HL-60 (cell line): ENCODE measurements around the gene FBN1.

Source experiments
- DNase-seq, 2 experiments: peaks; one replicate each; pipeline ENCODE4 v3.0.0-alpha.2; 2010 to 2020; ENCODE audit warnings: low read depth in 1 of 2, low spot score in 1 of 2
- H3K27ac ChIP-seq: fragments of 250-450 bp; sonication (Bioruptor Pico); replicated peaks from 2 replicates; pipeline ENCODE4 v1.5.1; 2020; ENCODE audit warnings: mild to moderate bottlenecking, moderate library complexity
- H3K27me3 ChIP-seq: fragments of 250-450 bp; sonication (Bioruptor Pico); 2 replicates; pipeline ENCODE4 v1.5.1; 2021; ENCODE audit warnings: mild to moderate bottlenecking, moderate library complexity; ENCODE audit not compliant: insufficient read depth, poor library complexity, severe bottlenecking
- H3K4me3 ChIP-seq: replicated peaks from 2 replicates; pipeline ENCODE4 v1.5.1; 2011; ENCODE audit warnings: mild to moderate bottlenecking, control low read depth, low read length; ENCODE audit not compliant: insufficient read depth
- CTCF ChIP-seq: IDR thresholded peaks from one replicate; pipeline ENCODE4 v1.5.1; 2011; ENCODE audit warnings: low read length, control low read depth, inconsistent platforms; ENCODE audit not compliant: insufficient read depth
- GABPA ChIP-seq: IDR thresholded peaks from 2 replicates; pipeline ENCODE4 v1.6.1; 2012; ENCODE audit warnings: low read depth
- POLR2AphosphoS5 ChIP-seq: IDR thresholded peaks from 2 replicates; pipeline ENCODE4 v1.6.1; 2012; ENCODE audit warnings: low read depth
- REST ChIP-seq: IDR thresholded peaks from 2 replicates; pipeline ENCODE4 v1.6.1; 2012; ENCODE audit warnings: low read depth; ENCODE audit not compliant: insufficient replicate concordance
- SPI1 ChIP-seq: IDR thresholded peaks from 2 replicates; pipeline ENCODE4 v1.6.1; 2012; ENCODE audit warnings: low read depth, mild to moderate bottlenecking, borderline replicate concordance

FBN1 gene

GRCh38 chr15:48544778-48545177 is 100.7 kb downstream of the FBN1 start:
- no peaks in the 10 kb centered on the region for H3K27me3 ChIP-seq
- no peak for TF ChIP-seq CTCF
- DNase-seq = no peak
- no peak overlapping the region for H3K27ac ChIP-seq
- H3K4me3 ChIP-seq = no peak overlapping the region

- Histone ChIP-seq H3K27ac (no peak overlapping the region), H3K27me3 (no peaks in the 10 kb centered on the region), H3K4me3 (no peak overlapping the region)
- no peak for DNase-seq
- TF ChIP-seq GABPA (no peak), REST (no peak), CTCF (no peak), POLR2AphosphoS5 (no peak), SPI1 (no peak)
Observed at GRCh38 chr15:48541341-48542278, 103.9 kb downstream of the FBN1 start.

- H3K4me3 ChIP-seq = no peak overlapping the region
- TF ChIP-seq GABPA (no peak), POLR2AphosphoS5 (no peak), CTCF (no peak), REST (no peak), SPI1 (no peak)
- DNase-seq = no peak
- H3K27me3 ChIP-seq = no peaks in the 10 kb centered on the region
- H3K27ac ChIP-seq = no peak overlapping the region
Observed at GRCh38 chr15:48540756-48541155, 104.8 kb downstream of the FBN1 start.

- Histone ChIP-seq H3K27ac (no peak overlapping the region), H3K4me3 (no peak overlapping the region), H3K27me3 (no peaks in the 10 kb centered on the region)
- no peak for TF ChIP-seq SPI1
- no peak for TF ChIP-seq CTCF
- TF ChIP-seq GABPA = no peak
- TF ChIP-seq REST = no peak
- TF ChIP-seq POLR2AphosphoS5 = no peak
- DNase-seq = no peak
Observed at GRCh38 chr15:48538941-48539340, 106.6 kb downstream of the FBN1 start.
